Sigmoid colon (tissue), 7 donors: Measurements from ENCODE around the gene CNOT6. TPM values are rescaled to one million over a fixed set of nuclear protein-coding genes. Genes with fewer than 3 reads are reported as not detected.
"Not testable (repeated sequence)": the region's sequence is repeated elsewhere in the genome, so short reads cannot be mapped to it uniquely, and the experiment has no call there.

Experiments used
- DNase-seq: peaks from one replicate; pipeline ENCODE4 v3.0.0-alpha.2; 2019
- H3K27ac ChIP-seq, 4 donors: fragments of 200-600 bp; sonication (generic); one replicate each; pipeline ENCODE4 v1.5.1; 2016 to 2019; ENCODE audit warnings: mild to moderate bottlenecking in 1 of 4
- H3K27me3 ChIP-seq, 3 donors: fragments of 200-600 bp; sonication (generic); one replicate each; pipeline ENCODE4 v1.5.1; 2019; ENCODE audit warnings: mild to moderate bottlenecking in 1 of 3
- H3K36me3 ChIP-seq, 4 donors: fragments of 200-600 bp; sonication (generic); one replicate each; pipeline ENCODE4 v1.5.1; 2016 to 2019
- H3K4me1 ChIP-seq, 4 donors: fragments of 200-600 bp; sonication (generic); one replicate each; pipeline ENCODE4 v1.5.1; 2017 to 2019
- H3K4me3 ChIP-seq, 4 donors: fragments of 200-600 bp; sonication (generic); one replicate each; pipeline ENCODE4 v1.5.1; 2017 to 2019; ENCODE audit warnings: mild to moderate bottlenecking in 2 of 4, moderate library complexity in 1 of 4
- H3K9me3 ChIP-seq, 4 donors: fragments of 200-600 bp in 3 of 4; sonication (generic) in 3 of 4; one replicate each; pipeline versions ENCODE4 v1.5.1 to v1.6.1; 2013 to 2019
- CTCF ChIP-seq, 4 experiments: fragments of 450-650 bp in 3 of 4; fragments of 200-600 bp in 1 of 4; IDR thresholded peaks; one replicate each; pipeline ENCODE4 v1.5.1; 2016 to 2019; ENCODE audit warnings: antibody characterized with exemption in 4 of 4, mild to moderate bottlenecking in 3 of 4, moderate library complexity in 2 of 4
- EP300 ChIP-seq, 4 donors: sonication (generic); formaldehyde crosslinking; IDR thresholded peaks; one replicate each; pipeline ENCODE4 v1.6.1; 2017; ENCODE audit warnings: antibody characterized with exemption in 4 of 4
- POLR2A ChIP-seq, 2 donors: fragments of 450-650 bp; IDR thresholded peaks; one replicate each; pipeline ENCODE4 v1.6.1; 2016; ENCODE audit warnings: antibody characterized with exemption in 2 of 2, mild to moderate bottlenecking in 2 of 2, moderate library complexity in 2 of 2
- POLR2AphosphoS5 ChIP-seq, 4 donors: sonication (generic); formaldehyde crosslinking; IDR thresholded peaks; one replicate each; pipeline ENCODE4 v1.6.1; 2017; ENCODE audit warnings: antibody characterized with exemption in 4 of 4
- WGBS, 2 donors: extraction: QIAGEN DNeasy Blood & Tissue Kit; methylation state at CpG; one replicate each; pipeline ENCODE4 v1.1.7; 2013; 5-methylcytosine and 5-hydroxymethylcytosine counted together
- intact Hi-C: fragments of 100-400 bp; cut with DNase I; formaldehyde crosslinking; loops from one replicate; pipeline ENCODE4 v1.15.1; 2023
- polyA plus RNA-seq, 3 donors: library from polyadenylated mRNA; stranded (reverse); fragments of 200-250 nt; gene quantifications; one replicate each; pipeline ENCODE4 v1.2.3, GENCODE V29; 2013
- total RNA-seq, 4 donors: library from RNA; depleted of rRNA; stranded (reverse); fragments of >200 nt; gene quantifications; one replicate each; pipeline ENCODE4 v1.1.0, GENCODE V29; 2016
- donor health status: healthy with polysubstance abuse.
- donor health status: Bipolar disorder and iron deficiency.
- donor health status: healthy.

Gene CNOT6
- total RNA-seq (10 to 100 TPM; 16.0 to 21.8 (median 17.8) TPM), polyA plus RNA-seq (10 to 100 TPM in 2 of 3 donors, 1 to 10 TPM in 1; 7.2 to 11.6 (median 10.3) TPM)

- WGBS, 2 donors = 0 to 1% methylated on average over 56 of the region's 56 CpGs
- H3K4me3 ChIP-seq = peak within 1 kb of the TSS; percentile 82 to 94 (median 88)
- H3K27me3 ChIP-seq = no peaks in the 10 kb centered on the region
- H3K4me1 ChIP-seq = peaks cover 0 to 33% (median 24%) of the 10 kb centered on the region in 4 donors
- TF ChIP-seq POLR2A (IDR thresholded peaks at IDR 0.05) (no peak), POLR2AphosphoS5 (IDR thresholded peaks at IDR 0.05) (peak in 3 of 4 donors; percentile 36 to 70 (median 60))
- H3K27ac ChIP-seq = peak within 1 kb of the TSS; percentile 90 to 95 (median 94)
- intact Hi-C loops = loop anchor here (5.0 kb wide), 2 partner anchors 202 to 1867 kb away; partner anchors contain the start of genes CLK4 and MAPK9
- no peaks in the 10 kb centered on the region for H3K9me3 ChIP-seq
- H3K36me3 ChIP-seq = no peaks in the 10 kb centered on the region
- peak; percentile 95 for DNase-seq
Measured at GRCh38 chr5:180494060-180494509, at the start of gene CNOT6. CNOT6 (plus strand) TSS chr5:180494379; CDS start chr5:180529277, 34,898 bp downstream.

- H3K4me3 ChIP-seq = no peak overlapping the region
- no peak for DNase-seq
- no peaks in the 10 kb centered on the region for H3K36me3 ChIP-seq
- no peak overlapping the region for H3K27ac ChIP-seq
- no peak for TF ChIP-seq POLR2A (IDR thresholded peaks at IDR 0.05)
- TF ChIP-seq EP300 (IDR thresholded peaks at IDR 0.05) = no peak
- TF ChIP-seq CTCF (IDR thresholded peaks at IDR 0.05) = no peak
- no peak for TF ChIP-seq POLR2AphosphoS5 (IDR thresholded peaks at IDR 0.05)
- WGBS, 2 donors = 83 to 90% methylated on average over 2 of the region's 2 CpGs
- H3K27me3 ChIP-seq = peaks cover 0 to 8% (median 0%) of the 10 kb centered on the region in 3 donors
- H3K4me1 ChIP-seq = no peaks in the 10 kb centered on the region
- no peaks in the 10 kb centered on the region for H3K9me3 ChIP-seq
- intact Hi-C loops = no loop called here
Measured at GRCh38 chr5:180454752-180455151, 39.4 kb upstream of the CNOT6 start.

GRCh38 chr5:180455872-180456271 lies 38.3 kb upstream of the CNOT6 start:
- no peak for TF ChIP-seq POLR2AphosphoS5 (IDR thresholded peaks at IDR 0.05)
- H3K9me3 ChIP-seq = no peaks in the 10 kb centered on the region
- no peaks in the 10 kb centered on the region for H3K36me3 ChIP-seq
- H3K4me3 ChIP-seq = no peak overlapping the region
- intact Hi-C loops = no loop called here
- no peak overlapping the region for H3K27ac ChIP-seq
- peaks cover 0 to 8% (median 0%) of the 10 kb centered on the region in 3 donors for H3K27me3 ChIP-seq
- WGBS, 2 donors = 21 to 62% methylated on average over 1 of the region's 1 CpG
- DNase-seq = no peak
- H3K4me1 ChIP-seq = no peaks in the 10 kb centered on the region

- Histone ChIP-seq H3K9me3 (no peaks in the 10 kb centered on the region), H3K4me1 (no peaks in the 10 kb centered on the region), H3K27me3 (peaks cover 0 to 4% (median 0%) of the 10 kb centered on the region in 3 donors), H3K36me3 (no peaks in the 10 kb centered on the region), H3K27ac (no peak overlapping the region), H3K4me3 (no peak overlapping the region)
- TF ChIP-seq POLR2AphosphoS5 (IDR thresholded peaks at IDR 0.05) = no peak
- no peak for TF ChIP-seq CTCF (IDR thresholded peaks at IDR 0.05)
- TF ChIP-seq POLR2A (IDR thresholded peaks at IDR 0.05) = no peak
- TF ChIP-seq EP300 (IDR thresholded peaks at IDR 0.05) = no peak
- 47 to 55% methylated on average over 3 of the region's 3 CpGs for WGBS, 2 donors
- intact Hi-C loops = no loop called here
- DNase-seq = no peak
Measured at GRCh38 chr5:180456792-180457191, 37.4 kb upstream of the CNOT6 start.

GRCh38 chr5:180458852-180459673 lies 35.1 kb upstream of the CNOT6 start:
- WGBS, 2 donors = 96 to 97% methylated on average over 61 of the region's 61 CpGs
- H3K36me3 ChIP-seq, intact Hi-C loops, H3K4me1 ChIP-seq, H3K27me3 ChIP-seq, H3K9me3 ChIP-seq, H3K27ac ChIP-seq, H3K4me3 ChIP-seq, DNase-seq: not testable (repeated sequence)

GRCh38 chr5:180459674-180460142 lies 34.5 kb upstream of the CNOT6 start:
- H3K9me3 ChIP-seq, H3K36me3 ChIP-seq, DNase-seq, intact Hi-C loops, H3K27ac ChIP-seq, H3K4me3 ChIP-seq, H3K4me1 ChIP-seq, H3K27me3 ChIP-seq: not testable (repeated sequence)
- WGBS, 2 donors = 94 to 96% methylated on average over 14 of the region's 14 CpGs
